ENCODE results near the gene NME4. TPM values are rescaled to one million over a fixed set of nuclear protein-coding genes. Genes with fewer than 3 reads are reported as not detected.

Gene NME4
- total RNA-seq, 1 experiment from 2014 or later: 68.2 TPM

DNA sequence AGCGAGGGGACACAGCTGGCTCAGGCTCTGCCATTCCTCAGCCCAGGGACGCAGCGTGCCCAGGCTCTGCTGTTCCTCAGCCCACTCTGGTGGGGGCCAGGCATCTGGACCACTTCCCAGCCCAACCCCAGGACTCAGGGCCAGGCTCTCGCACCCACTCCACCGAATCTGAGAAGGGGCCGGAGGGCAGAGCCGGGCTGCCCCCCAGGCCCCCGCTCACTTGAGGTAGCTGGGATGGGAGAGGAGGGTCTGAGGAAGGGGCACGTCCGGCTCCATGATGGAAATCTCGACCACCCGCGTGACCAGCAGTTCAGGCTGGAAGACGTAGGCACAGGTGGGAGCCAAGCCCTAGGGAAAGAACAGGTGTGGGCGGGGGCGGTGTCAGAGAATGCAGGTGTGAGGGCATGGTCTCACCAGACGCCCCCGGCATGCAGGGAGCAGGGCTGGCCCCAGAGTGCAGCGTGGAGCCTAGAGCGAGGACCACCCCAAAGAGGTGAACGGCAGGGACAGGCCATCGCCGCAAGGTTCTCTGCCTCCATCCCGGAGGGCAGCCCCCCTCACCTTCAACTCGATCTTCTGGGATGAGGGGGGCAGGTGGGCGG lies 20.1 kb upstream of the NME4 start:
- no TSS peak for BruUV-seq (replicated peaks)

More for the DNA sequence above, 20.1 kb upstream of the NME4 start:
- ChIA-PET CTCF (no interaction called here), POLR2A (no interaction called here), RAD21 (ENCODE audit: low non-redundant PET in 1 of 2, low total read pairs in 2 of 2, uncharacterized antibody in 2 of 2, unreplicated experiment in 2 of 2) (no interaction called here)
- no peaks in the 10 kb centered on the region for H3K9me2 ChIP-seq (ENCODE audit: insufficient read depth)
- no peaks in the 10 kb centered on the region for H3K36me3 ChIP-seq (ENCODE audit: control insufficient read depth in 1 of 2, insufficient read depth in 2 of 2, low read length in 2 of 2)
- TF ChIP-seq ZFX (IDR thresholded peaks at IDR 0.05) (no peak), EZH2 (IDR thresholded peaks at IDR 0.05) (no peak), REST (IDR thresholded peaks at IDR 0.05; ENCODE audit: low read depth) (no peak), POLR2A (IDR thresholded peaks at IDR 0.05; ENCODE audit: borderline replicate concordance, extremely low read depth, insufficient read depth, insufficient read length) (no peak), SRF (IDR thresholded peaks at IDR 0.05; ENCODE audit: low read depth) (no peak), POLR2AphosphoS5 (IDR thresholded peaks at IDR 0.05; ENCODE audit: low read depth, low read length) (no peak), CTCF (IDR thresholded peaks at IDR 0.05 in 2 of 3, conservative IDR thresholded peaks at IDR 0.05 in 1 of 3; ENCODE audit: borderline replicate concordance in 1 of 3, insufficient read depth in 1 of 3, low read depth in 2 of 3, low read length in 2 of 3) (no peak), CEBPB (IDR thresholded peaks at IDR 0.05; ENCODE audit: low read depth) (no peak), MAX (IDR thresholded peaks at IDR 0.05) (no peak), EGR1 (IDR thresholded peaks at IDR 0.05; ENCODE audit: low read depth) (no peak), RAD21 (IDR thresholded peaks at IDR 0.05; ENCODE audit: low read depth) (no peak), CBX3 (IDR thresholded peaks at IDR 0.05; ENCODE audit: low read depth) (no peak), SP1 (IDR thresholded peaks at IDR 0.05; ENCODE audit: low read depth) (no peak), SIN3A (IDR thresholded peaks at IDR 0.05; ENCODE audit: low read depth) (no peak)
- no peaks in the 10 kb centered on the region for H4K20me1 ChIP-seq (ENCODE audit: insufficient read depth)
- DNase-seq (ENCODE audit: low read depth, low spot score) (no peak), ATAC-seq (no peak)
- no peak overlapping the region for H3K4me2 ChIP-seq (ENCODE audit: low read length)
- intact Hi-C loops (cut with micrococcal nuclease): no loop called here
- no peak overlapping the region for H2AFZ ChIP-seq (ENCODE audit: low read depth, low read length, poor library complexity, severe bottlenecking)
- no peaks in the 10 kb centered on the region for H3K27me3 ChIP-seq (ENCODE audit: insufficient read depth, low read length)
- no peak overlapping the region for H3K9ac ChIP-seq (ENCODE audit: low read length)
- no peak overlapping the region for H3K27ac ChIP-seq (ENCODE audit: low read depth, low read length)
- H3K9me3 ChIP-seq (ENCODE audit: control insufficient read depth in 1 of 2, insufficient read depth in 1 of 2, low read depth in 1 of 2, low read length in 2 of 2): no peaks in the 10 kb centered on the region
- no peak overlapping the region for H3K4me3 ChIP-seq (replicated peaks in 1 of 2; ENCODE audit: low read depth in 1 of 2, low read length in 2 of 2)
- H3K79me2 ChIP-seq (ENCODE audit: insufficient read depth, low read length): peaks cover 7% of the 10 kb centered on the region; the same call in 1 of the 2 replicates
- no peaks in the 10 kb centered on the region; a peak in 1 of 4 replicates for H3K4me1 ChIP-seq (ENCODE audit: control insufficient read depth in 1 of 2, insufficient read depth in 2 of 2, low read length in 2 of 2)

Data from HCT116 (cell line).